Peyer's patch (tissue), 4 donors: ENCODE data around the gene PSRC1.

ENCODE experiments used
- CTCF ChIP-seq, 6 experiments: fragments of 450-650 bp in 4 of 6; fragments of 200-600 bp in 2 of 6; sonication (generic) in 1 of 6; IDR thresholded peaks; one replicate each; pipeline ENCODE4 v1.5.1; 2017 to 2019; ENCODE audit warnings: antibody characterized with exemption in 6 of 6, mild to moderate bottlenecking in 3 of 6, moderate library complexity in 1 of 6
- POLR2A ChIP-seq, 2 donors: fragments of 450-650 bp; IDR thresholded peaks; one replicate each; pipeline ENCODE4 v1.5.1; 2017; ENCODE audit warnings: antibody characterized with exemption in 2 of 2, mild to moderate bottlenecking in 2 of 2, moderate library complexity in 2 of 2

GRCh38 chr1:109272831-109273547 is 10.0 kb downstream of the PSRC1 start:
- no peak for TF ChIP-seq POLR2A (IDR thresholded peaks at IDR 0.05)
- TF ChIP-seq CTCF (IDR thresholded peaks at IDR 0.05): no peak
